Cerebellar cortex (tissue), 1 donor: ENCODE measurements around the gene PTAR1.

Experiments
- DNase-seq: peaks from one replicate; pipeline ENCODE4 v3.0.0-alpha.2; 2015; ENCODE audit warnings: low spot score

The PTAR1 gene

GRCh38 chr9:69674112-69674685 is 85.6 kb downstream of the PTAR1 start:
- DNase-seq = peak; percentile 38

GRCh38 chr9:69673311-69673640 is 86.5 kb downstream of the PTAR1 start:
- no peak for DNase-seq

- DNase-seq = peak; percentile 84
These were observed 87.1 kb downstream of the PTAR1 start for GRCh38 chr9:69672596-69673310.

GRCh38 chr9:69671879-69672595 is 87.8 kb downstream of the PTAR1 start, which contains the start of gene APBA1:
Gene APBA1 (minus strand): TSS chr9:69672371.
- DNase-seq = peak; percentile 62

GRCh38 chr9:69671311-69671878 is 88.4 kb downstream of the PTAR1 start:
- DNase-seq = peak; percentile 64

GRCh38 chr9:69667306-69667705 is 92.5 kb downstream of the PTAR1 start:
- no peak for DNase-seq

- no peak for DNase-seq
These were observed 99.5 kb downstream of the PTAR1 start for GRCh38 chr9:69660304-69660703.
